ENCODE data around the gene SNX25. TPM values are rescaled to one million over a fixed set of nuclear protein-coding genes. Genes with fewer than 3 reads are reported as not detected.

Gene SNX25
- total RNA-seq, 3 donors from 2014 or later (not counting 1 experiment from before 2014, with no cell fraction given): 15.5 to 18.0 (median 16.6) TPM

GRCh38 chr4:185379326-185380295, 170.2 kb downstream of the SNX25 start:
- H3K4me1 Mint-ChIP-seq: peaks cover 4 to 7% of the 10 kb centered on the region in 2 donors
- peaks cover 11 to 24% of the 10 kb centered on the region in 2 donors for H3K27me3 Mint-ChIP-seq (ENCODE audit: low read depth in 2 of 2)
- no peaks in the 10 kb centered on the region for H3K4me1 ChIP-seq (ENCODE audit: control insufficient read depth, insufficient read depth, low read length)
- no peaks in the 10 kb centered on the region for H3K36me3 Mint-ChIP-seq
- H3K27ac Mint-ChIP-seq: no peak overlapping the region
- TF ChIP-seq CTCF (IDR thresholded peaks at IDR 0.05): no peak
- DNase-seq: no peak
- H3K4me3 Mint-ChIP-seq: no peak overlapping the region
- H3K9me3 ChIP-seq (ENCODE audit: control insufficient read depth, insufficient read depth, low read length): no peaks in the 10 kb centered on the region
- no peak overlapping the region for H3K27ac ChIP-seq (ENCODE audit: low read length)
- ATAC-seq: no peak
- 95% methylated on average over 11 of the region's 13 CpGs for WGBS (ENCODE audit: insufficient coverage)
- H3K36me3 ChIP-seq (ENCODE audit: control insufficient read depth, insufficient read depth, low read length): no peaks in the 10 kb centered on the region
- no peaks in the 10 kb centered on the region for H3K27me3 ChIP-seq (ENCODE audit: control insufficient read depth, insufficient read depth, low read length)
- H3K9me3 Mint-ChIP-seq: no peaks in the 10 kb centered on the region
- H3K4me3 ChIP-seq (ENCODE audit: low read length): no peak overlapping the region
- intact Hi-C loops (cut with micrococcal nuclease): no loop called here

GRCh38 chr4:185380320-185380719, 170.9 kb downstream of the SNX25 start:
- no peaks in the 10 kb centered on the region for H3K9me3 ChIP-seq (ENCODE audit: control insufficient read depth, insufficient read depth, low read length)
- no peaks in the 10 kb centered on the region for H3K36me3 ChIP-seq (ENCODE audit: control insufficient read depth, insufficient read depth, low read length)
- Mint-ChIP-seq H3K27me3 (ENCODE audit: low read depth in 2 of 2) (peaks cover 16 to 31% of the 10 kb centered on the region in 2 donors), H3K27ac (no peak overlapping the region), H3K36me3 (no peaks in the 10 kb centered on the region), H3K9me3 (no peaks in the 10 kb centered on the region), H3K4me3 (no peak overlapping the region), H3K4me1 (peaks cover 10 to 11% of the 10 kb centered on the region in 2 donors)
- no peaks in the 10 kb centered on the region for H3K27me3 ChIP-seq (ENCODE audit: control insufficient read depth, insufficient read depth, low read length)
- H3K27ac ChIP-seq (ENCODE audit: low read length): no peak overlapping the region
- intact Hi-C loops (cut with micrococcal nuclease): no loop called here
- H3K4me1 ChIP-seq (ENCODE audit: control insufficient read depth, insufficient read depth, low read length): peaks cover under 1% of the 10 kb centered on the region
- DNase-seq (no peak), ATAC-seq (no peak)
- TF ChIP-seq CTCF (IDR thresholded peaks at IDR 0.05): no peak
- no peak overlapping the region for H3K4me3 ChIP-seq (ENCODE audit: low read length)
- 100% methylated on average over 1 of the region's 1 CpG for WGBS (ENCODE audit: insufficient coverage)

GRCh38 chr4:185381288-185382196, 172.1 kb downstream of the SNX25 start:
- Histone ChIP-seq H3K27me3 (ENCODE audit: control insufficient read depth, insufficient read depth, low read length) (peaks cover 2% of the 10 kb centered on the region), H3K9me3 (ENCODE audit: control insufficient read depth, insufficient read depth, low read length) (no peaks in the 10 kb centered on the region), H3K4me3 (ENCODE audit: low read length) (no peak overlapping the region), H3K27ac (ENCODE audit: low read length) (no peak overlapping the region), H3K4me1 (ENCODE audit: control insufficient read depth, insufficient read depth, low read length) (peaks cover 3% of the 10 kb centered on the region), H3K36me3 (ENCODE audit: control insufficient read depth, insufficient read depth, low read length) (no peaks in the 10 kb centered on the region)
- H3K27me3 Mint-ChIP-seq (ENCODE audit: low read depth in 2 of 2): peaks cover 23 to 39% of the 10 kb centered on the region in 2 donors
- WGBS (ENCODE audit: insufficient coverage): 94% methylated on average over 2 of the region's 4 CpGs
- peaks cover 10 to 11% of the 10 kb centered on the region in 2 donors for H3K4me1 Mint-ChIP-seq
- H3K9me3 Mint-ChIP-seq: no peaks in the 10 kb centered on the region
- intact Hi-C loops (cut with micrococcal nuclease): no loop called here
- no peak for DNase-seq
- H3K36me3 Mint-ChIP-seq: no peaks in the 10 kb centered on the region
- no peak for TF ChIP-seq CTCF (IDR thresholded peaks at IDR 0.05)
- ATAC-seq: no peak
- no peak overlapping the region for H3K4me3 Mint-ChIP-seq
- no peak overlapping the region for H3K27ac Mint-ChIP-seq

All from natural killer cell (primary cell).